Effector CD8-positive, alpha-beta T cell (primary cell): ENCODE measurements around the gene F2.

ENCODE experiments used
- DNase-seq: peaks from one replicate; lab custom pipeline; 2025; lab: John Stamatoyannopoulos, UW

Gene F2

GRCh38 chr11:46743043-46743442 lies 24.0 kb downstream of the F2 start:
- no peak for DNase-seq

DNA sequence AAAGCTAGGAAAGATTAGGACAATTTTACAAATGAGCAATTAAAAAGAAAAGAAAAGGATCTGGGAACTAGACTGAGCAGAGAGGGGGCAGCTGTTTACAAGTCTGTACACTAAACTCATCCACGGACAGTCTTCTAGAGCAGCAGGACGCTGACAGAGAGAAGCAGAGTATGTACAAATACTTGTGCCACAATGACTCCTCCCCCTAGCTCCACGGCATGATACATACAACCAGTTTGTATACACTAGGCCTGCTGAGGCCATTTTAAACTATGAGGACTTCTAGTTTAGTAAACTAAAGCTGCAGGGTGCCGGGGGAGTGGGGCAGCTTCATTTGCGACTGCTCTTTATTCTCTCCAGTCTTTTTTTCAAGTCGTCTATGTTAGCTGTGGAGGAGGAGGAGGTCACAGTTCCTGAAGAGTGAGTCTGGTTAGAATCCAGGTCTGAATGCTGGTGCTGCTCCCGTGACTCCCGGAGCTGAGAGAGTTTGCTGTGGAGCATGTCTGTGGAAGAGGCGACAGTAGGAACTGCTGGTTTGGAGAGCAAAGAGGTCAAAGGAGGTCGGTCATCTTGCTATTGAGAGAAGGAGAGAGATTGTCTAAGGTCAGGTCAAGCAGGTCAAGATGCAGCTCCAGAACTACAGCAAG lies 24.8 kb downstream of the F2 start:
- DNase-seq, result no peak

GRCh38 chr11:46745328-46745727 lies 26.3 kb downstream of the F2 start:
- DNase-seq, result no peak

DNA sequence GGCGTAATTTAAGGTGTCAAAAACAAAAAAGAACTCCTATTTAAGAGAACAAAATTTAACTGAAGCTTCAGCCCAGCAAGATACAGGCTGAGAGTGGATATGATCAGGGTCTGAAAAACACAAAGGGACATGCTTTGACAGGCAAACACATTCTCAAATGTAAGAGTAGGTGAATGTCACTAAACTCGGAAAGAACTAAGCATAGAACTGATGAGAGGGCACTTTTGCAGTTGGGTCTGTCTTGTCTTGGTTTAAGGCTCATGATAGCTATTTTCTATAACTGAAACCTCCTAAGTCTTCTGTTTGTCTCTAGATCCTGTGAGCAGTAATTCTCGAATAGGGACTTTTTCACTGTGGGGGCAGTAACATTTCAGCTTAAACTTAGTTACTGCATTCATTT lies 27.0 kb downstream of the F2 start:
- no peak for DNase-seq

GRCh38 chr11:46747150-46747549 lies 28.1 kb downstream of the F2 start:
- DNase-seq, result no peak

DNA sequence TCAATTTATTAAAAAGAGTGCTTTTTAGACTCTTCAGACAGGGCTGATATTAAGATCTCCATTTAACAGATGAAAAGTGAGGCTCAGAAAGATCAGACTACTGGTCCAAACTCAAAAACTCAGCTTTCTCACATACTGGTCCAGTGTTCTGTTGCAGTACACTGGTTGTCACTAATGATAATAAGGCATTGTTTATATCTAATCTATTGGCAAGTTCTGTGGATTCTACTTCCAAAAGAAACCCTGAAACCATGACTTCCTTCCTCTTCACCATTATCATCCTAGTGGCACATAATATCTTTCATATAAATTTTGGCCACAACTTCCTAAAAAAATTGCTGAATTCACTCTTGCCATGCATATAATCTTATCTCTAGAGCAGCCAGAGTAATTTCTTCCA lies 36.9 kb downstream of the F2 start:
- DNase-seq, result no peak

GRCh38 chr11:46759196-46759595 lies 40.2 kb downstream of the F2 start:
- no peak for DNase-seq

DNA sequence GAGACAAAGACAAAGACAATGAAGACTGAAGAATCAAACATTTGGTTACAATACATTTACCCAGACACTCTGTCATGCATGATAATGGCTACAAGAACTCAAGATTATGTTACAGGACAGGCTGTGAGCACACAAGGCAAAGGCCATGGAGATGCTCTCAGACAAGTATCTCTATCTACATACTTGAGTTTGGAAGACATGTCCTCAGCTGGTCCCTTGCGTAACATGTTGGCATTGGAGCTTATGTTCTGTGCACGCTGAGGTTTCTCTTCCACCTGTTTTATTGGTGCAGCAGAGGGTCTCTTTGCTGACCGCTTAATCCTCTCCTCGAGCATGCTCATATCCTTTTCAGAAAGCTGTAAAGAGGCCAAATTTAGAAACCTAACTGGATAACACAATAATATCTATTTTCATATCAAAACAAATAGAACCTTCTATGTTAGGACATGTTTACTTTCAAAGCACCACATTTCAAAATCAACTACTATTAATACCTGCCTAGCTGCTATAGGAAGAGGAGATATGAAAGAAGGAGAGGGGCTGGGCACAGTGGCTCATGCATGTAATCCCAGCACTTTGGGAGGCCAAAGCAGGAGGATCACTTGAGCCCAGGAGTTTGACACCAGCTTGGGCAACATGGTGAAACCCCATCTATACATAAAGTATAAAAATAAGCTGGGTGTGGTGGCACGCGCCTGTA lies 41.6 kb downstream of the F2 start:
- no peak for DNase-seq

DNA sequence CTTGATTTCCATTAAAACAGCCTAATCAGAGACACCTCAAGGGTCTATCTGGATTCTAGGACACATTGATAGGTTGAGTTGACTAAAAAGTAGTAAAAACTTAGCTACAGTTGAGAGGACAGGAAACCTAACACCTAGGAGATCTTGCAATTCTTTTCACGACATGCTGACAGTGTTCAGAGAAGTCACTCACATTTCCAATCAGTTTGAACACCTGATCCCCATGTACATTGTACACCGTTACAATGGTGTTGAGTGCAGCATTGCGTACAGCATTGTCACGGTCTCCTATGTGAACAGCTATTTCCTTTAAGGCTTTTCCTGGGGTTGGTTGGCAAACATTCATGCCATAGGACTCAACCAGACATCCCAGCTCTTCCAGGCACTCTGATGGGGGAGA lies 42.8 kb downstream of the F2 start:
- DNase-seq, result no peak

DNA sequence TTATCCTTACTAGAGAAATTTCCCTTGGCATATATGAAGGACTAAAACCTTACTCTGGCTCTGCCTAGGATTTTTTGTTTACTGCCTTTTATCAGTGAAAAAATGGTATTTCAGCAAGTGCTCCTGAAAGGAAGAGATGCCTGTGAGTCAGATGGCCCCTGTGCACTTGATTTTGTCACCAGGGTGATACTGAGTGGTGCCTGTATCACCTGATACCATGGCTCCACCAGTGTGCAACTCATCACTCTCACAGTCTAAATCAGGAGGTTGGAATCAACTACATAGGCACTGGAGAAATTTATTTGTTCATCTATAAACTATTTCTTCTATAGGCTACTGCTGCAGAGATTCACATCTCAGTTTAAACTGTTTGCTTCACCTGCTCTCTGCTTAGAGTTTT lies 43.2 kb downstream of the F2 start:
- no peak for DNase-seq

GRCh38 chr11:46766656-46767055 lies 47.6 kb downstream of the F2 start:
- no peak for DNase-seq

- DNase-seq, result no peak
These were observed 50.7 kb downstream of the F2 start for GRCh38 chr11:46769636-46770221.

GRCh38 chr11:46776878-46777277 lies 57.9 kb downstream of the F2 start:
- DNase-seq, result no peak

- no peak for DNase-seq
These were observed 59.4 kb downstream of the F2 start for GRCh38 chr11:46778416-46778815.
